H9 (cell line): Measurements from ENCODE around the gene KRTDAP. TPM values are rescaled to one million over a fixed set of nuclear protein-coding genes. Genes with fewer than 3 reads are reported as not detected.
A peak's percentile ranks its signal among the peaks of the same experiment; 100 is the strongest.

Experiments
- DNase-seq: peaks from one replicate; pipeline ENCODE4 v3.0.0-alpha.2; 2017
- H2AFZ ChIP-seq: one replicate; pipeline ENCODE4 v1.6.1; 2013; ENCODE audit warnings: mild to moderate bottlenecking, low read length, control low read depth, moderate library complexity
- H2AK5ac ChIP-seq: 2 replicates; pipeline ENCODE4 v1.6.1; 2013; ENCODE audit warnings: low read length, control low read depth, mixed read lengths; ENCODE audit not compliant: insufficient read length
- H2BK120ac ChIP-seq: one replicate; pipeline ENCODE4 v1.6.1; 2013; ENCODE audit warnings: low read depth, mild to moderate bottlenecking, low read length, control low read depth, inconsistent platforms; ENCODE audit not compliant: poor library complexity, severe bottlenecking
- H2BK12ac ChIP-seq: 2 replicates; pipeline ENCODE4 v1.6.1; 2013; ENCODE audit warnings: low read length, control low read depth, mixed read lengths, low read depth; ENCODE audit not compliant: insufficient read length
- H2BK15ac ChIP-seq: 2 replicates; pipeline ENCODE4 v1.6.1; 2013; ENCODE audit warnings: low read depth, low read length, control low read depth
- H2BK20ac ChIP-seq: one replicate; pipeline ENCODE4 v1.6.1; 2013; ENCODE audit warnings: low read depth, mild to moderate bottlenecking, low read length, control low read depth, inconsistent platforms; ENCODE audit not compliant: poor library complexity, severe bottlenecking
- H2BK5ac ChIP-seq: 2 replicates; pipeline ENCODE4 v1.6.1; 2013; ENCODE audit warnings: low read length, control low read depth, mixed read lengths; ENCODE audit not compliant: insufficient read length
- H3K14ac ChIP-seq: 2 replicates; pipeline ENCODE4 v1.6.1; 2013; ENCODE audit warnings: low read length, control low read depth; ENCODE audit not compliant: insufficient read depth
- H3K18ac ChIP-seq: 2 replicates; pipeline ENCODE4 v1.6.1; 2013; ENCODE audit warnings: low read depth, mild to moderate bottlenecking, mixed read lengths, low read length, control low read depth; ENCODE audit not compliant: insufficient read length
- H3K23ac ChIP-seq: 2 replicates; pipeline ENCODE4 v1.6.1; 2013; ENCODE audit warnings: low read length, control low read depth, mixed read lengths, low read depth; ENCODE audit not compliant: insufficient read length
- H3K23me2 ChIP-seq: 2 replicates; pipeline ENCODE4 v1.6.1; 2013; ENCODE audit warnings: low read depth, mild to moderate bottlenecking, mixed read lengths, low read length, control low read depth; ENCODE audit not compliant: insufficient read length, poor library complexity, severe bottlenecking
- H3K27ac ChIP-seq: 2 replicates; pipeline ENCODE4 v1.5.1; 2013; ENCODE audit warnings: low read length, control low read depth, mixed read lengths, low read depth; ENCODE audit not compliant: insufficient read length
- H3K27me3 ChIP-seq: 2 replicates; pipeline ENCODE4 v1.6.1; 2013; ENCODE audit warnings: low read length, control low read depth, inconsistent platforms; ENCODE audit not compliant: insufficient read depth
- H3K4ac ChIP-seq: 2 replicates; pipeline ENCODE4 v1.6.1; 2013; ENCODE audit warnings: low read depth, mild to moderate bottlenecking, control low read depth, inconsistent platforms, low read length, moderate library complexity
- H3K4me1 ChIP-seq: 2 replicates; pipeline ENCODE4 v1.6.1; 2013; ENCODE audit warnings: low read length, control low read depth, inconsistent platforms; ENCODE audit not compliant: insufficient read depth
- H3K4me2 ChIP-seq: 2 replicates; pipeline ENCODE4 v1.6.1; 2013; ENCODE audit warnings: low read length, control low read depth, mixed read lengths; ENCODE audit not compliant: insufficient read length, insufficient read depth
- H3K56ac ChIP-seq: 2 replicates; pipeline ENCODE4 v1.6.1; 2013; ENCODE audit warnings: low read depth, mild to moderate bottlenecking, mixed read lengths, low read length, control low read depth; ENCODE audit not compliant: insufficient read length
- H3K79me1 ChIP-seq: 2 replicates; pipeline ENCODE4 v1.6.1; 2013; ENCODE audit warnings: low read depth, mild to moderate bottlenecking, moderate library complexity, low read length, control low read depth, inconsistent platforms; ENCODE audit not compliant: insufficient read depth, poor library complexity, severe bottlenecking
- H3K79me2 ChIP-seq: 2 replicates; pipeline ENCODE4 v1.6.1; 2013; ENCODE audit warnings: low read length, control low read depth, inconsistent platforms; ENCODE audit not compliant: insufficient read depth
- H3K9ac ChIP-seq: 2 replicates; pipeline ENCODE4 v1.6.1; 2013; ENCODE audit warnings: low read length, control low read depth, mixed read lengths; ENCODE audit not compliant: insufficient read length; ENCODE audit errors: extremely low read depth
- H3K9me3 ChIP-seq: one replicate; pipeline ENCODE4 v1.6.1; 2013; ENCODE audit warnings: low read depth, low read length, inconsistent platforms; ENCODE audit not compliant: control insufficient read depth
- H3T11ph ChIP-seq: one replicate; pipeline ENCODE4 v1.6.1; 2013; ENCODE audit warnings: mild to moderate bottlenecking, low read length, control low read depth, inconsistent platforms
- H4K20me1 ChIP-seq: one replicate; pipeline ENCODE4 v1.6.1; 2013; ENCODE audit not compliant: control insufficient read depth, insufficient read length, insufficient read depth
- H4K5ac ChIP-seq: 2 replicates; pipeline ENCODE4 v1.6.1; 2013; ENCODE audit warnings: low read depth, mild to moderate bottlenecking, mixed read lengths, low read length, control low read depth; ENCODE audit not compliant: insufficient read length
- H4K8ac ChIP-seq: replicated peaks from 2 replicates; pipeline ENCODE4 v1.6.1; 2013; ENCODE audit warnings: low read length, control low read depth, mixed read lengths, low read depth; ENCODE audit not compliant: insufficient read length
- H4K91ac ChIP-seq: 2 replicates; pipeline ENCODE4 v1.6.1; 2013; ENCODE audit warnings: low read depth, mild to moderate bottlenecking, moderate library complexity, mixed read lengths, low read length, control low read depth; ENCODE audit not compliant: insufficient read length
- H3K27ac Mint-ChIP-seq, 3 experiments: 2 replicates in 2 of 3; 3 replicates in 1 of 3; pipeline ENCODE4 v1.8.0; 2020 to 2021; ENCODE audit warnings: mixed read lengths in 3 of 3, mild to moderate bottlenecking in 1 of 3, moderate library complexity in 1 of 3
- H3K27me3 Mint-ChIP-seq: 2 replicates; pipeline ENCODE4 v1.8.0; 2021; ENCODE audit warnings: low read depth, mild to moderate bottlenecking, moderate library complexity, mixed read lengths
- H3K36me3 Mint-ChIP-seq, 3 experiments: 2 replicates in 2 of 3; 3 replicates in 1 of 3; pipeline ENCODE4 v1.8.0; 2020 to 2021; ENCODE audit warnings: low read depth in 3 of 3, mixed read lengths in 3 of 3; ENCODE audit not compliant: insufficient read depth in 1 of 3
- H3K4me1 Mint-ChIP-seq, 2 experiments: 2 replicates each; pipeline ENCODE4 v1.8.0; 2020; ENCODE audit warnings: mixed read lengths in 2 of 2
- H3K4me3 Mint-ChIP-seq, 2 experiments: 2 replicates in 1 of 2; 3 replicates in 1 of 2; pipeline ENCODE4 v1.8.0; 2020 to 2021; ENCODE audit warnings: mild to moderate bottlenecking in 2 of 2, mixed read lengths in 2 of 2, moderate library complexity in 1 of 2
- H3K9me3 Mint-ChIP-seq, 2 experiments: 2 replicates in 1 of 2; 3 replicates in 1 of 2; pipeline ENCODE4 v1.8.0; 2020; ENCODE audit warnings: mild to moderate bottlenecking in 2 of 2, mixed read lengths in 2 of 2, moderate library complexity in 1 of 2
- WGBS: extraction: QIAGEN DNeasy Blood & Tissue Kit; methylation state at CpG from one replicate; pipeline ENCODE4 v1.1.7; 2013; ENCODE audit warnings: missing lambda C conversion rate, low lambda C conversion rate, mixed read lengths; ENCODE audit not compliant: insufficient read length; ENCODE audit errors: extremely low coverage; 5-methylcytosine and 5-hydroxymethylcytosine counted together
- total RNA-seq: library from RNA; stranded (reverse); gene quantifications from 2 replicates; pipeline ENCODE4 v1.2.1, GENCODE V29; 2021
- TF ChIP-seq, protein P1 (sequence below): fragments of 200-600 bp; sonication (generic); conservative IDR thresholded peaks from 3 replicates; pipeline ENCODE4 v1.8.0; 2021; ENCODE audit warnings: antibody characterized with exemption, mild to moderate bottlenecking

The KRTDAP gene
- total RNA-seq, 1 experiment from 2014 or later = 0.87 TPM

DNA sequence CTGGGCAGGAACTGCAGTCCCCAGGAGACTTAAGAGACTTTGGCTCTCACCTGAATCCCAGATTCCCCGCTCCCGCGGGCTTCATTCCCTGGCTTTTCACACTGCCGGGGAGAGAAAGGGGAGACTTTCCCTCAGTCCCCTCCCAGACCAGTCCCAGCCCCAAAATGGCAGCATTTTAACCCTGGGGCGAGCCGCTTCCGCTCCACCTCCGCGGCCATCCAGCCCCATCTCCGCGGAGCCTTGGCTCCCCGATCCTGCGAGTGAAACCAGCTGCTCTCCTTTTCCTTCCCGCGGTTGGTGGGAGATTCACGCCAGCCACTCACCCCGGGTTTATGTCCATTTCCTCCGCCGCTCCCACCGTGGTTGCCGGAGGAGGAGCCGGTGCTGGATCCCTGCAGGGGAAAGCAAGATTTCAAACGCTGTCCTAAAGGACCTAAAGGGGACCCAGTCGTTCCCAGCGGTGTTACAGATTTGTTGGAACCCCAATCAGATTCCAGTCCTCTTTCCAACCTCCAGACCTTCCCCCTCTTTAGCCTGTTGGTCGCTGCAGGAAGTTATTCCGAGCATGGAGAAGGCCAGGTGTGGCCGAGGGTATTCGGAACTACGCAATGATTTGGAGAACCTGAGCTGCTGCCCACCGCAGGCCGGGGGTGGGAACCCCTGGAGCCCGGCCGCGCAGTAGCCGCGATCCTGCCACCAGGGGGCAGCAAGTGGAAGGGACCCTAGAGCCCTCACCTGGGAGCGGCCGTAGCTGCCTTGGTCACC is 19.8 kb upstream of the KRTDAP start:
- Histone ChIP-seq H3K4ac (peak overlapping the region; percentile 35; the same call in 1 of the 2 replicates), H4K5ac (peak overlapping the region; percentile 20), H3K79me1 (no peaks in the 10 kb centered on the region), H2AFZ (no peak overlapping the region), H4K20me1 (no peaks in the 10 kb centered on the region), H3K27ac (peak overlapping the region; percentile 36), H3K14ac (peak overlapping the region; percentile 94), H3K56ac (no peak overlapping the region), H3K9ac (peak overlapping the region; percentile 88), H3K9me3 (no peaks in the 10 kb centered on the region), H3K27me3 (no peaks in the 10 kb centered on the region; the same call in 1 of the 2 replicates), H3K23ac (no peak overlapping the region), H2BK20ac (no peak overlapping the region), H2BK12ac (peak overlapping the region; percentile 89), H2BK120ac (peak overlapping the region; percentile 62), H4K91ac (peak overlapping the region; percentile 16), H2BK5ac (peak overlapping the region; percentile 23), H4K8ac (no peak overlapping the region), H2BK15ac (no peak overlapping the region), H3K23me2 (peaks cover 12% of the 10 kb centered on the region), H3T11ph (no peak overlapping the region), H3K18ac (peak overlapping the region; percentile 83), H3K79me2 (peaks cover 4% of the 10 kb centered on the region; the same call in 1 of the 2 replicates), H2AK5ac (no peak overlapping the region), H3K4me2 (peak overlapping the region; percentile 94), H3K4me1 (no peaks in the 10 kb centered on the region)
- peaks cover 29 to 33% (median 33%) of the 10 kb centered on the region in 3 experiments for H3K36me3 Mint-ChIP-seq
- no peaks in the 10 kb centered on the region for H3K9me3 Mint-ChIP-seq
- H3K27me3 Mint-ChIP-seq = peaks cover 26% of the 10 kb centered on the region
- WGBS = no CpG with 5 or more reads among the region's 39 CpGs
- H3K4me1 Mint-ChIP-seq = peaks cover 22 to 40% of the 10 kb centered on the region in 2 experiments
- H3K27ac Mint-ChIP-seq = peak overlapping the region; percentile 99 to 100 (median 99)
- peak; percentile 95 for DNase-seq
- TF ChIP-seq, protein P1, sequence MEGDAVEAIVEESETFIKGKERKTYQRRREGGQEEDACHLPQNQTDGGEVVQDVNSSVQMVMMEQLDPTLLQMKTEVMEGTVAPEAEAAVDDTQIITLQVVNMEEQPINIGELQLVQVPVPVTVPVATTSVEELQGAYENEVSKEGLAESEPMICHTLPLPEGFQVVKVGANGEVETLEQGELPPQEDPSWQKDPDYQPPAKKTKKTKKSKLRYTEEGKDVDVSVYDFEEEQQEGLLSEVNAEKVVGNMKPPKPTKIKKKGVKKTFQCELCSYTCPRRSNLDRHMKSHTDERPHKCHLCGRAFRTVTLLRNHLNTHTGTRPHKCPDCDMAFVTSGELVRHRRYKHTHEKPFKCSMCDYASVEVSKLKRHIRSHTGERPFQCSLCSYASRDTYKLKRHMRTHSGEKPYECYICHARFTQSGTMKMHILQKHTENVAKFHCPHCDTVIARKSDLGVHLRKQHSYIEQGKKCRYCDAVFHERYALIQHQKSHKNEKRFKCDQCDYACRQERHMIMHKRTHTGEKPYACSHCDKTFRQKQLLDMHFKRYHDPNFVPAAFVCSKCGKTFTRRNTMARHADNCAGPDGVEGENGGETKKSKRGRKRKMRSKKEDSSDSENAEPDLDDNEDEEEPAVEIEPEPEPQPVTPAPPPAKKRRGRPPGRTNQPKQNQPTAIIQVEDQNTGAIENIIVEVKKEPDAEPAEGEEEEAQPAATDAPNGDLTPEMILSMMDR = peak; percentile 100
- peak overlapping the region; percentile 97 to 98 for H3K4me3 Mint-ChIP-seq
